HCT116 (cell line): ENCODE results near the gene ISL2. TPM values are rescaled to one million over a fixed set of nuclear protein-coding genes. Genes with fewer than 3 reads are reported as not detected.

Source experiments
- ATAC-seq: fragments of 200-7000 bp; cut with Tn5 transposase; 2 replicates; pipeline ENCODE4 v1.9.1; 2020; ENCODE audit warnings: mild to moderate bottlenecking, moderate library complexity
- BruUV-seq: library from RNA; stranded (reverse); fragments of 400-500 nt; replicated peaks from 2 replicates; lab custom pipeline; 2021; lab: Mats Ljungman, UMichigan
- CTCF ChIA-PET: fragments of 300-600 bp; sonication (Branson Sonifier 250); formaldehyde crosslinking; loops from one replicate; lab custom pipeline; 2021; ENCODE audit warnings: antibody characterized with exemption; lab: Charles Lee
- POLR2A ChIA-PET: fragments of 300-600, 350-600 bp; sonication (Branson Sonifier 250); formaldehyde crosslinking; loops from one replicate; lab custom pipeline; 2021; ENCODE audit warnings: antibody characterized with exemption; lab: Charles Lee
- RAD21 ChIA-PET, 2 experiments: fragments of 300-600 bp; sonication (Branson Sonifier 250); formaldehyde crosslinking; loops; one replicate each; lab custom pipeline; 2023; ENCODE audit warnings: low total read pairs in 2 of 2; ENCODE audit not compliant: uncharacterized antibody in 2 of 2, unreplicated experiment in 2 of 2, low non-redundant PET in 1 of 2; lab: Charles Lee
- DNase-seq: peaks from one replicate; pipeline ENCODE4 v3.0.0-alpha.2; 2010; ENCODE audit warnings: low read depth, low spot score
- H2AFZ ChIP-seq: fragments of 200-600 bp; shearing (Covaris generic), sonication (generic); 2 replicates; pipeline ENCODE4 v1.6.1; 2017; ENCODE audit warnings: low read depth, mixed run types, mixed read lengths, antibody characterized with exemption, low read length; ENCODE audit not compliant: poor library complexity, severe bottlenecking
- H3K27ac ChIP-seq: 2 replicates; pipeline ENCODE4 v1.5.1; 2012; ENCODE audit warnings: low read depth, low read length
- H3K27me3 ChIP-seq: fragments of 200-600 bp; sonication (generic); 2 replicates; pipeline ENCODE4 v1.6.1; 2016; ENCODE audit warnings: mixed run types, low read length, mixed read lengths; ENCODE audit not compliant: insufficient read depth
- H3K36me3 ChIP-seq, 2 experiments: fragments of 200-500 bp in 1 of 2; fragments of 200-600 bp in 1 of 2; sonication (Bioruptor generic) in 1 of 2; sonication (generic) in 1 of 2; 2 replicates each; pipeline versions ENCODE4 v1.5.1 to v1.6.1; 2014 to 2016; ENCODE audit warnings: low read length in 2 of 2, inconsistent platforms in 1 of 2, mixed read lengths in 1 of 2, mixed run types in 1 of 2; ENCODE audit not compliant: insufficient read depth in 2 of 2, control insufficient read depth in 1 of 2
- H3K4me1 ChIP-seq, 2 experiments: fragments of 200-600 bp in 1 of 2; sonication (generic) in 1 of 2; 2 replicates each; pipeline versions ENCODE4 v1.5.1 to v1.6.1; 2012 to 2017; ENCODE audit warnings: low read length in 2 of 2, inconsistent platforms in 1 of 2, mild to moderate bottlenecking in 1 of 2, mixed read lengths in 1 of 2, mixed run types in 1 of 2, moderate library complexity in 1 of 2; ENCODE audit not compliant: insufficient read depth in 2 of 2, control insufficient read depth in 1 of 2
- H3K4me2 ChIP-seq: fragments of 200-600 bp; sonication (generic); 2 replicates; pipeline ENCODE4 v1.6.1; 2017; ENCODE audit warnings: mixed run types, low read length, mixed read lengths
- H3K4me3 ChIP-seq, 2 experiments: fragments of 200-600 bp in 1 of 2; sonication (generic) in 1 of 2; replicated peaks in 1 of 2; 2 replicates each; pipeline ENCODE4 v1.5.1; 2011 to 2016; ENCODE audit warnings: low read length in 2 of 2, control low read depth in 1 of 2, low read depth in 1 of 2, mild to moderate bottlenecking in 1 of 2, mixed read lengths in 1 of 2, mixed run types in 1 of 2
- H3K79me2 ChIP-seq: fragments of 200-600 bp; sonication (generic); 2 replicates; pipeline ENCODE4 v1.6.1; 2017; ENCODE audit warnings: mild to moderate bottlenecking, mixed run types, low read length, moderate library complexity, mixed read lengths; ENCODE audit not compliant: insufficient read depth
- H3K9ac ChIP-seq: fragments of 200-600 bp; sonication (generic); 2 replicates; pipeline ENCODE4 v1.6.1; 2016; ENCODE audit warnings: low read length, mixed read lengths
- H3K9me2 ChIP-seq: fragments of 200-600 bp; sonication (generic), shearing (Covaris generic); 2 replicates; pipeline ENCODE4 v1.6.1; 2017; ENCODE audit warnings: mixed run types, mild to moderate bottlenecking, moderate library complexity; ENCODE audit not compliant: insufficient read depth
- H3K9me3 ChIP-seq, 2 experiments: fragments of 200-500 bp in 1 of 2; fragments of 200-600 bp in 1 of 2; sonication (Bioruptor generic) in 1 of 2; sonication (generic) in 1 of 2; 2 replicates each; pipeline ENCODE4 v1.6.1; 2014 to 2017; ENCODE audit warnings: low read length in 2 of 2, mixed read lengths in 2 of 2, inconsistent platforms in 1 of 2, low read depth in 1 of 2, mild to moderate bottlenecking in 1 of 2, mixed run types in 1 of 2, moderate library complexity in 1 of 2; ENCODE audit not compliant: control insufficient read depth in 1 of 2, insufficient read depth in 1 of 2
- H4K20me1 ChIP-seq: fragments of 200-600 bp; sonication (generic), shearing (Covaris generic); 2 replicates; pipeline ENCODE4 v1.6.1; 2017; ENCODE audit warnings: mixed run types, mild to moderate bottlenecking, moderate library complexity; ENCODE audit not compliant: insufficient read depth
- ATF3 ChIP-seq: IDR thresholded peaks from 2 replicates; pipeline ENCODE4 v1.6.1; 2012
- CBX3 ChIP-seq: IDR thresholded peaks from 2 replicates; pipeline ENCODE4 v1.6.1; 2012; ENCODE audit warnings: low read depth
- CEBPB ChIP-seq: IDR thresholded peaks from 2 replicates; pipeline ENCODE4 v1.6.1; 2012; ENCODE audit warnings: low read depth
- CTCF ChIP-seq, 3 experiments: fragments of 200-600 bp in 1 of 3; sonication (generic) in 1 of 3; IDR thresholded peaks in 2 of 3; conservative IDR thresholded peaks in 1 of 3; 2 replicates each; pipeline ENCODE4 v1.5.1; 2012 to 2017; ENCODE audit warnings: low read depth in 2 of 3, low read length in 2 of 3, antibody characterized with exemption in 1 of 3, borderline replicate concordance in 1 of 3, control low read depth in 1 of 3, mild to moderate bottlenecking in 1 of 3, mixed read lengths in 1 of 3, mixed run types in 1 of 3, moderate library complexity in 1 of 3; ENCODE audit not compliant: insufficient read depth in 1 of 3
- EGR1 ChIP-seq: IDR thresholded peaks from 2 replicates; pipeline ENCODE4 v1.6.1; 2012; ENCODE audit warnings: low read depth
- ELF1 ChIP-seq: IDR thresholded peaks from 2 replicates; pipeline ENCODE4 v1.6.1; 2012; ENCODE audit warnings: low read depth, borderline replicate concordance
- EZH2 ChIP-seq: fragments of 200-600 bp; sonication (generic); IDR thresholded peaks from 2 replicates; pipeline ENCODE4 v1.6.1; 2017; ENCODE audit warnings: antibody characterized with exemption, mixed run types
- EZH2phosphoT487 ChIP-seq: fragments of 200-600 bp; IDR thresholded peaks from 2 replicates; pipeline ENCODE4 v1.6.1; 2018; ENCODE audit warnings: antibody characterized with exemption, borderline replicate concordance
- FOSL1 ChIP-seq: IDR thresholded peaks from 2 replicates; pipeline ENCODE4 v1.6.1; 2012; ENCODE audit warnings: low read depth
- MAX ChIP-seq: IDR thresholded peaks from 2 replicates; pipeline ENCODE4 v1.6.1; 2012
- POLR2A ChIP-seq: IDR thresholded peaks from 2 replicates; pipeline ENCODE4 v1.7.0; 2011; ENCODE audit warnings: borderline replicate concordance; ENCODE audit not compliant: insufficient read depth, insufficient read length; ENCODE audit errors: extremely low read depth
- POLR2AphosphoS5 ChIP-seq: IDR thresholded peaks from 2 replicates; pipeline ENCODE4 v1.6.1; 2011; ENCODE audit warnings: mild to moderate bottlenecking, low read depth, low read length, moderate library complexity
- REST ChIP-seq: IDR thresholded peaks from 2 replicates; pipeline ENCODE4 v1.6.1; 2012; ENCODE audit warnings: low read depth
- SIN3A ChIP-seq: IDR thresholded peaks from 2 replicates; pipeline ENCODE4 v1.6.1; 2012; ENCODE audit warnings: low read depth
- SRF ChIP-seq: IDR thresholded peaks from 2 replicates; pipeline ENCODE4 v1.6.1; 2012; ENCODE audit warnings: low read depth
- TCF7L2 ChIP-seq: IDR thresholded peaks from 2 replicates; pipeline ENCODE4 v1.7.0; 2011; ENCODE audit warnings: borderline replicate concordance, inconsistent platforms; ENCODE audit not compliant: insufficient read depth, insufficient read length; ENCODE audit errors: extremely low read depth
- YY1 ChIP-seq: IDR thresholded peaks from 2 replicates; pipeline ENCODE4 v1.6.1; 2011; ENCODE audit warnings: low read length, low read depth, moderate library complexity, mild to moderate bottlenecking; ENCODE audit not compliant: insufficient replicate concordance; ENCODE audit errors: extremely low read depth
- ZBTB33 ChIP-seq: IDR thresholded peaks from 2 replicates; pipeline ENCODE4 v1.6.1; 2011; ENCODE audit warnings: mild to moderate bottlenecking, low read length, moderate library complexity; ENCODE audit not compliant: insufficient replicate concordance; ENCODE audit errors: extremely low read depth
- ZFX ChIP-seq: fragments of 450-650 bp; IDR thresholded peaks from 2 replicates; pipeline ENCODE4 v1.6.1; 2017
- ZNF274 ChIP-seq: fragments of 200-500 bp; sonication (Bioruptor generic); IDR thresholded peaks from 2 replicates; pipeline ENCODE4 v1.6.1; 2014; ENCODE audit warnings: mild to moderate bottlenecking, low read depth, low read length, inconsistent platforms
- intact Hi-C: fragments of 100-400 bp; cut with micrococcal nuclease; formaldehyde crosslinking; loops from 2 replicates; pipeline ENCODE4 v1.10.0; 2022
- total RNA-seq: library from RNA; stranded (reverse); gene quantifications from one replicate; pipeline ENCODE4 v1.2.1, GENCODE V29; 2021; ENCODE audit not compliant: unreplicated experiment

The ISL2 gene
- total RNA-seq, 1 experiment from 2014 or later, result 11.6 TPM

GRCh38 chr15:76293361-76293760 is 43.2 kb upstream of the ISL2 start:
- Histone ChIP-seq H3K9me3 (no peaks in the 10 kb centered on the region), H3K9ac (no peak overlapping the region), H3K4me1 (no peaks in the 10 kb centered on the region), H3K9me2 (no peaks in the 10 kb centered on the region), H3K79me2 (peaks cover 72% of the 10 kb centered on the region), H4K20me1 (0 out of 2 replicates have a peak, but pooled peaks cover 7% of the 10 kb centered on the region), H3K4me3 (no peak overlapping the region), H3K27ac (no peak overlapping the region), H3K36me3 (no peaks in the 10 kb centered on the region), H3K27me3 (no peaks in the 10 kb centered on the region), H3K4me2 (no peak overlapping the region), H2AFZ (no peak overlapping the region)
- ChIA-PET RAD21 (no interaction called here), CTCF (no interaction called here), POLR2A (no interaction called here)
- no TSS peak for BruUV-seq
- intact Hi-C loops, result no loop called here
- DNase-seq (no peak), ATAC-seq (no peak)
- TF ChIP-seq ZBTB33, result no peak
- TF ChIP-seq ATF3, result no peak
- TF ChIP-seq ELF1, result no peak
- no peak for TF ChIP-seq YY1
- no peak for TF ChIP-seq EGR1
- TF ChIP-seq EZH2, result no peak
- no peak for TF ChIP-seq FOSL1
- no peak for TF ChIP-seq CTCF (IDR thresholded peaks at IDR 0.05 in 2 of 3, conservative IDR thresholded peaks at IDR 0.05 in 1 of 3; ENCODE audit: borderline replicate concordance in 1 of 3, insufficient read depth in 1 of 3, low read depth in 2 of 3, low read length in 2 of 3)
- no peak for TF ChIP-seq SRF
- no peak for TF ChIP-seq SIN3A
- TF ChIP-seq TCF7L2, result no peak
- TF ChIP-seq POLR2AphosphoS5, result no peak
- TF ChIP-seq ZFX, result no peak
- TF ChIP-seq ZNF274, result no peak
- TF ChIP-seq CEBPB, result no peak
- no peak for TF ChIP-seq REST
- TF ChIP-seq MAX, result no peak
- TF ChIP-seq EZH2phosphoT487, result no peak
- TF ChIP-seq CBX3, result no peak
- no peak for TF ChIP-seq POLR2A
